Ishikawa (cell line): Measurements from ENCODE around the gene NELL1.

ENCODE experiments used
- CEBPB ChIP-seq: IDR thresholded peaks from 2 replicates; pipeline ENCODE4 v1.6.1; 2012
- CREB1 ChIP-seq: IDR thresholded peaks from 2 replicates; pipeline ENCODE4 v1.6.1; 2012; ENCODE audit warnings: low read depth
- EGR1 ChIP-seq: IDR thresholded peaks from 2 replicates; pipeline ENCODE4 v1.6.1; 2012
- EP300 ChIP-seq: IDR thresholded peaks from 2 replicates; pipeline ENCODE4 v1.6.1; 2012; ENCODE audit warnings: borderline replicate concordance
- FOXM1 ChIP-seq: IDR thresholded peaks from 2 replicates; pipeline ENCODE4 v1.6.1; 2012; ENCODE audit warnings: low read depth, borderline replicate concordance
- NFIC ChIP-seq: IDR thresholded peaks from 2 replicates; pipeline ENCODE4 v1.6.1; 2012
- RAD21 ChIP-seq: IDR thresholded peaks from 2 replicates; pipeline ENCODE4 v1.6.1; 2012; ENCODE audit warnings: low read depth
- TAF1 ChIP-seq: IDR thresholded peaks from 2 replicates; pipeline ENCODE4 v1.6.1; 2012; ENCODE audit warnings: low read depth, mild to moderate bottlenecking
- TCF12 ChIP-seq: IDR thresholded peaks from 2 replicates; pipeline ENCODE4 v1.6.1; 2012; ENCODE audit warnings: low read depth
- TEAD4 ChIP-seq: IDR thresholded peaks from 2 replicates; pipeline ENCODE4 v1.6.1; 2012
- USF1 ChIP-seq: IDR thresholded peaks from 2 replicates; pipeline ENCODE4 v1.6.1; 2012
- YY1 ChIP-seq: IDR thresholded peaks from 2 replicates; pipeline ENCODE4 v1.6.1; 2012; ENCODE audit warnings: low read depth
- ZBTB7A ChIP-seq: IDR thresholded peaks from 2 replicates; pipeline ENCODE4 v1.6.1; 2012; ENCODE audit warnings: low read depth
- TF ChIP-seq, protein P1 (sequence below): IDR thresholded peaks from 2 replicates; pipeline ENCODE4 v1.6.1; 2012
- TF ChIP-seq, protein P2 (sequence below): IDR thresholded peaks from 2 replicates; pipeline ENCODE4 v1.6.1; 2012; ENCODE audit warnings: low read depth, mild to moderate bottlenecking

NELL1 gene

DNA sequence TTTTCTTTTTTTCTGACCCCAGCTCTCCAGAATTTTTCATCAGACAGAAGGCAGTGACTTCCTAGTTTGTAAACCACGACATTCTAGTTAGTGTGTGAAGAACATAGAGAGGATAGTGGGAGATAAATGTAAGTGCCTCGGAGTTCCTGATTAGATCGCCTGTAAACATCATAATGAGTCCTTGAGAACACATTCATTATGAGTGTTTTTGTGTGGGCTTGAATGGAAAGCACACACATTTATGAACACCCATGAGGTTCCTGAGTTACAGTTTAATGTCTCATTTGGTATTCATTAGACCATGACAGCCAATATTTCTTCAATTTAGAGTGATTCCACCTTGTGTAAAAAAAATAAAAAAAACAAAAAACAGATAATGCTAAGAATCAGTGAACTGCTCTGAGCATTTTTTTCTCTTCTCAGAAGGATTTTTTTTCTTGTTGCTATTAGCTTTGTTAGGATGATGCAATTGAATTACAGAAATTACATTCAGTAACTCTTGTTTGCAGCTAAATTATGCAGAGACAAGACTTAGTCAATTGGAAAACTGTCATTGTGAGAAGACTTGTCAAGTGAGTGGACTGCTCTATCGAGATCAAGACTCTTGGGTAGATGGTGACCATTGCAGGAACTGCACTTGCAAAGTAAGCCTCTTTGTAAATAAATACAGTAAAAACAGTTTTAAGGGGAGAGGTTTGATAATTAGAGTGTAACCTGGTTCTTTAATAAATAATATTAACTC, 257.6 kb downstream of the NELL1 start:
- TF ChIP-seq ZBTB7A: no peak
- TF ChIP-seq USF1: no peak
- TF ChIP-seq CREB1: no peak
- no peak for TF ChIP-seq CEBPB
- no peak for TF ChIP-seq TAF1
- TF ChIP-seq EP300: no peak
- no peak for TF ChIP-seq RAD21
- TF ChIP-seq FOXM1: no peak
- TF ChIP-seq, protein P1, sequence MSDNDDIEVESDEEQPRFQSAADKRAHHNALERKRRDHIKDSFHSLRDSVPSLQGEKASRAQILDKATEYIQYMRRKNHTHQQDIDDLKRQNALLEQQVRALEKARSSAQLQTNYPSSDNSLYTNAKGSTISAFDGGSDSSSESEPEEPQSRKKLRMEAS: no peak
- no peak for TF ChIP-seq TCF12
- TF ChIP-seq, protein P2, sequence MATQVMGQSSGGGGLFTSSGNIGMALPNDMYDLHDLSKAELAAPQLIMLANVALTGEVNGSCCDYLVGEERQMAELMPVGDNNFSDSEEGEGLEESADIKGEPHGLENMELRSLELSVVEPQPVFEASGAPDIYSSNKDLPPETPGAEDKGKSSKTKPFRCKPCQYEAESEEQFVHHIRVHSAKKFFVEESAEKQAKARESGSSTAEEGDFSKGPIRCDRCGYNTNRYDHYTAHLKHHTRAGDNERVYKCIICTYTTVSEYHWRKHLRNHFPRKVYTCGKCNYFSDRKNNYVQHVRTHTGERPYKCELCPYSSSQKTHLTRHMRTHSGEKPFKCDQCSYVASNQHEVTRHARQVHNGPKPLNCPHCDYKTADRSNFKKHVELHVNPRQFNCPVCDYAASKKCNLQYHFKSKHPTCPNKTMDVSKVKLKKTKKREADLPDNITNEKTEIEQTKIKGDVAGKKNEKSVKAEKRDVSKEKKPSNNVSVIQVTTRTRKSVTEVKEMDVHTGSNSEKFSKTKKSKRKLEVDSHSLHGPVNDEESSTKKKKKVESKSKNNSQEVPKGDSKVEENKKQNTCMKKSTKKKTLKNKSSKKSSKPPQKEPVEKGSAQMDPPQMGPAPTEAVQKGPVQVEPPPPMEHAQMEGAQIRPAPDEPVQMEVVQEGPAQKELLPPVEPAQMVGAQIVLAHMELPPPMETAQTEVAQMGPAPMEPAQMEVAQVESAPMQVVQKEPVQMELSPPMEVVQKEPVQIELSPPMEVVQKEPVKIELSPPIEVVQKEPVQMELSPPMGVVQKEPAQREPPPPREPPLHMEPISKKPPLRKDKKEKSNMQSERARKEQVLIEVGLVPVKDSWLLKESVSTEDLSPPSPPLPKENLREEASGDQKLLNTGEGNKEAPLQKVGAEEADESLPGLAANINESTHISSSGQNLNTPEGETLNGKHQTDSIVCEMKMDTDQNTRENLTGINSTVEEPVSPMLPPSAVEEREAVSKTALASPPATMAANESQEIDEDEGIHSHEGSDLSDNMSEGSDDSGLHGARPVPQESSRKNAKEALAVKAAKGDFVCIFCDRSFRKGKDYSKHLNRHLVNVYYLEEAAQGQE: no peak
- no peak for TF ChIP-seq TEAD4
- no peak for TF ChIP-seq EGR1
- no peak for TF ChIP-seq NFIC
- TF ChIP-seq YY1: no peak

DNA sequence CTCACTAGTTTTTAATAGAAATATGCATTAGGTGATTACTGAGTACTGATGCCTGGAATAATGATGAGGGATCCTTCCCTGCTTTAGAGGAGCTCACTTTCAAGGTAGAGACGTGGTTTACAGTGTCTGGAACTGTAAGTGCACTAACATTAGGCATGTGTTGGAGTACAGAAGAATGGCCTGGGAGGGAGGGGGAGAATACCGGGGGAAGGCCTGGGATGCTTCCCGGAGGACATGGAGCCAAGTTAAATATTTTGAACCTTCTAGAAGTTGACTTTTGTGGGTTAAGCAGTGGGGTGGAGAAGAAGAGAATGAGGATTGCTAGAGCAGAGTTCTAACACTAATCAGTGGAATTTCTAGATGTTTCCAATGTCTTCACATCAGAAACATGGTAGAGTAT, 261.6 kb downstream of the NELL1 start:
- TF ChIP-seq, protein P2: no peak
- no peak for TF ChIP-seq EGR1

GRCh38 chr11:20933086-20933485, 263.7 kb downstream of the NELL1 start:
- TF ChIP-seq CEBPB (no peak), EP300 (no peak), FOXM1 (no peak), TEAD4 (no peak), TCF12 (no peak), ZBTB7A (no peak), NFIC (no peak), TAF1 (no peak), USF1 (no peak)
- TF ChIP-seq, protein P2: no peak
- TF ChIP-seq, protein P1: no peak

- TF ChIP-seq, protein P1: no peak
- TF ChIP-seq YY1 (no peak), TAF1 (no peak), CREB1 (no peak), ZBTB7A (no peak), FOXM1 (no peak), TCF12 (no peak), USF1 (no peak), NFIC (no peak)
Measured at GRCh38 chr11:20933958-20934357, 264.6 kb downstream of the NELL1 start.
